VCaP (cell line): ENCODE results near the gene UCHL3.

ENCODE experiments used
- H3K27ac ChIP-seq: fragments of 450-650 bp; 2 replicates; pipeline ENCODE4 v1.5.1; 2017
- CTCF ChIP-seq: fragments of 450-650 bp; conservative IDR thresholded peaks from 2 replicates; pipeline ENCODE4 v1.5.1; 2017; ENCODE audit warnings: mild to moderate bottlenecking, moderate library complexity

Gene UCHL3

GRCh38 chr13:75579529-75579928 is 29.9 kb downstream of the UCHL3 start:
- no peak for TF ChIP-seq CTCF
- H3K27ac ChIP-seq, result no peak overlapping the region

GRCh38 chr13:75581874-75582640 is 32.5 kb downstream of the UCHL3 start:
- TF ChIP-seq CTCF, result no peak
- H3K27ac ChIP-seq, result no peak overlapping the region

GRCh38 chr13:75583091-75583490 is 33.5 kb downstream of the UCHL3 start:
- no peak overlapping the region for H3K27ac ChIP-seq
- no peak for TF ChIP-seq CTCF

GRCh38 chr13:75585153-75585552 is 35.6 kb downstream of the UCHL3 start:
- no peak for TF ChIP-seq CTCF
- no peak overlapping the region for H3K27ac ChIP-seq

GRCh38 chr13:75587679-75588078 is 38.1 kb downstream of the UCHL3 start:
- no peak overlapping the region for H3K27ac ChIP-seq

GRCh38 chr13:75596657-75597182 is 47.1 kb downstream of the UCHL3 start:
- H3K27ac ChIP-seq, result no peak overlapping the region
- no peak for TF ChIP-seq CTCF

More at GRCh38 chr13:75587679-75588078, 38.1 kb downstream of the UCHL3 start:
- TF ChIP-seq CTCF, result no peak

GRCh38 chr13:75600371-75600770 is 50.8 kb downstream of the UCHL3 start:
- H3K27ac ChIP-seq, result no peak overlapping the region
- TF ChIP-seq CTCF, result no peak
